GM10248 (cell line): ENCODE data around the gene UGT1A10.

Experiments used
- CTCF ChIA-PET: fragments of 300-600 bp; sonication (Branson Sonifier 250); formaldehyde crosslinking; extraction: SDS; loops from one replicate; lab custom pipeline; 2021; ENCODE audit warnings: antibody characterized with exemption; lab: Yijun Ruan, JAX
- POLR2A ChIA-PET: fragments of 350-650 bp; sonication (Branson Sonifier 250); formaldehyde crosslinking; extraction: SDS; loops from one replicate; lab custom pipeline; 2020; ENCODE audit warnings: antibody characterized with exemption; lab: Yijun Ruan, JAX
- DNase-seq: peaks from one replicate; pipeline ENCODE4 v3.0.0; 2012; ENCODE audit errors: extremely low spot score
- CTCF ChIP-seq: IDR thresholded peaks from 2 replicates; pipeline ENCODE4 v1.5.1; 2012; ENCODE audit warnings: mild to moderate bottlenecking, low read depth; ENCODE audit errors: extremely low read depth, missing control alignments, control extremely low read depth

Gene UGT1A10

GRCh38 chr2:233679196-233679595, 42.9 kb downstream of the UGT1A10 start:
- DNase-seq: no peak
- ChIA-PET CTCF (no interaction called here), POLR2A (no interaction called here)
- no peak for TF ChIP-seq CTCF

- DNase-seq: no peak
- TF ChIP-seq CTCF: no peak
- ChIA-PET POLR2A (no interaction called here), CTCF (interaction anchor here (1.0 kb wide), 1 partner anchor 9 kb away, joined by 4 read pairs; the partner anchor contains the start of gene UGT1A9)
Measured at GRCh38 chr2:233680361-233681045, 44.3 kb downstream of the UGT1A10 start.

GRCh38 chr2:233681521-233682099, 45.4 kb downstream of the UGT1A10 start, which contains the start of gene UGT1A7:
TSS of gene UGT1A7 (plus strand) at chr2:233681901. CDS start at chr2:233681938, 37 bp downstream.
- CTCF ChIA-PET: no interaction called here
- DNase-seq: no peak
- no peak for TF ChIP-seq CTCF
- POLR2A ChIA-PET: no interaction called here

- POLR2A ChIA-PET: no interaction called here
- DNase-seq: no peak
- CTCF ChIA-PET: no interaction called here
- TF ChIP-seq CTCF: no peak
Measured at GRCh38 chr2:233684640-233685039, 48.4 kb downstream of the UGT1A10 start.

- no peak for DNase-seq
- ChIA-PET POLR2A (no interaction called here), CTCF (no interaction called here)
- no peak for TF ChIP-seq CTCF
Measured at GRCh38 chr2:233686928-233687327, 50.7 kb downstream of the UGT1A10 start.

GRCh38 chr2:233688341-233688740, 52.1 kb downstream of the UGT1A10 start:
- DNase-seq: no peak
- no peak for TF ChIP-seq CTCF
- CTCF ChIA-PET: no interaction called here
- POLR2A ChIA-PET: no interaction called here
